A673 (cell line): ENCODE results near the gene CEP85L. TPM values are rescaled to one million over a fixed set of nuclear protein-coding genes. Genes with fewer than 3 reads are reported as not detected.

Experiments
- BruUV-seq: library from RNA; stranded (reverse); fragments of 400-500 nt; replicated peaks from 2 replicates; lab custom pipeline; 2021; lab: Mats Ljungman, UMichigan
- CTCF ChIA-PET: fragments of 300-600 bp; sonication (Branson Sonifier 250); formaldehyde crosslinking; loops from one replicate; lab custom pipeline; 2022; ENCODE audit warnings: antibody characterized with exemption; lab: Charles Lee
- POLR2A ChIA-PET: fragments of 300-600 bp; sonication (Branson Sonifier 250); formaldehyde crosslinking; loops from one replicate; lab custom pipeline; 2022; ENCODE audit warnings: antibody characterized with exemption; ENCODE audit not compliant: low non-redundant PET; lab: Charles Lee
- DNase-seq: peaks from one replicate; pipeline ENCODE4 v3.0.0-alpha.2; 2015; ENCODE audit warnings: low spot score
- H3K27ac ChIP-seq: fragments of 200-600 bp; sonication (generic); 2 replicates; pipeline ENCODE4 v1.5.1; 2016; ENCODE audit warnings: mixed run types, low read depth, mild to moderate bottlenecking, mixed read lengths, antibody characterized with exemption, low read length; ENCODE audit not compliant: poor library complexity, severe bottlenecking
- H3K27me3 ChIP-seq: fragments of 200-600 bp; sonication (generic); replicated peaks from 2 replicates; pipeline ENCODE4 v1.6.1; 2017; ENCODE audit warnings: mixed run types, low read depth, mild to moderate bottlenecking, mixed read lengths, antibody characterized with exemption, low read length; ENCODE audit not compliant: insufficient read depth, poor library complexity
- H3K36me3 ChIP-seq: fragments of 200-600 bp; sonication (generic); 2 replicates; pipeline ENCODE4 v1.6.1; 2016; ENCODE audit warnings: mixed run types, mild to moderate bottlenecking, mixed read lengths, antibody characterized with exemption, low read length; ENCODE audit not compliant: insufficient read depth, poor library complexity, severe bottlenecking
- H3K4me1 ChIP-seq: fragments of 200-600 bp; sonication (generic); 2 replicates; pipeline ENCODE4 v1.6.1; 2017; ENCODE audit warnings: mixed run types, mild to moderate bottlenecking, mixed read lengths, antibody characterized with exemption, low read length; ENCODE audit not compliant: insufficient read depth, poor library complexity, severe bottlenecking
- H3K4me3 ChIP-seq: fragments of 200-600 bp; sonication (generic); 2 replicates; pipeline ENCODE4 v1.5.1; 2016; ENCODE audit warnings: low read depth, mixed run types, mild to moderate bottlenecking, mixed read lengths, low read length; ENCODE audit not compliant: poor library complexity, severe bottlenecking
- H3K9me3 ChIP-seq: fragments of 200-600 bp; sonication (generic); 2 replicates; pipeline ENCODE4 v1.6.1; 2016; ENCODE audit warnings: mixed run types, low read depth, mild to moderate bottlenecking, mixed read lengths, antibody characterized with exemption, low read length; ENCODE audit not compliant: poor library complexity, severe bottlenecking
- CTCF ChIP-seq: fragments of 300-800, 200-600 bp; sonication (generic); conservative IDR thresholded peaks from 2 replicates; pipeline ENCODE4 v1.5.1; 2017; ENCODE audit warnings: low read depth, mild to moderate bottlenecking, antibody characterized with exemption, low read length, moderate library complexity, mixed read lengths
- EZH2 ChIP-seq: fragments of 200-600 bp; sonication (generic); IDR thresholded peaks from 2 replicates; pipeline ENCODE4 v1.6.1; 2017; ENCODE audit warnings: borderline replicate concordance, low read depth, mild to moderate bottlenecking, mixed read lengths, antibody characterized with exemption, low read length; ENCODE audit not compliant: poor library complexity, severe bottlenecking
- intact Hi-C: fragments of 100-400 bp; cut with micrococcal nuclease; formaldehyde crosslinking; loops from one replicate; pipeline ENCODE4 v1.10.0; 2022; ENCODE audit not compliant: unreplicated experiment
- total RNA-seq: library from RNA; stranded (reverse); gene quantifications from 2 replicates; pipeline ENCODE4 v1.2.3, GENCODE V29; 2021

CEP85L gene
- total RNA-seq, 1 experiment from 2014 or later, result 7.4 TPM

DNA sequence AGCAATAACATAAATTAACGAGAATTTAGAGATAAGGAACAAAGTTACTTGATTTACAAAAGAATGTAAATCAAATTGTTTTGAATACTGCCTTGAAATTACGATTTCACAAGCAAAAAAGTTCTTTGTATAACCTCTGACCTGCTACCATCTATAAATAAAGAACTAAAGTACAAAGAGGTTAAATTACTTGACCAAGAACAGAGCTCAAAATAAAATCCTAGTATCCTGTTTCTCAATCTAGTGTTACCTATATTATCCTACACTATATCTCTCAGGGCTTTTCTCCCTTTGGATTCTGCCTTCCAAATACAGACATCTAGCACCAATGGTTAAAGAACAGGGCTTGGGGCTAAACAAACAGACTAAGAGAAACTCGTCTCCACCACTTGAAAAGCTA lies 59.5 kb downstream of the CEP85L start:
- H3K4me1 ChIP-seq, result no peaks in the 10 kb centered on the region
- no TSS peak for BruUV-seq
- no peaks in the 10 kb centered on the region for H3K36me3 ChIP-seq
- no peaks in the 10 kb centered on the region for H3K27me3 ChIP-seq
- H3K27ac ChIP-seq, result no peak overlapping the region
- intact Hi-C loops, result no loop called here
- ChIA-PET CTCF (interaction anchor here (0.6 kb wide), 1 partner anchor 10 kb away, joined by 7 read pairs; no protein-coding TSS in a partner anchor), POLR2A (no interaction called here)
- H3K9me3 ChIP-seq, result no peaks in the 10 kb centered on the region
- H3K4me3 ChIP-seq, result no peak overlapping the region
- DNase-seq, result no peak
- TF ChIP-seq EZH2 (no peak), CTCF (no peak)

DNA sequence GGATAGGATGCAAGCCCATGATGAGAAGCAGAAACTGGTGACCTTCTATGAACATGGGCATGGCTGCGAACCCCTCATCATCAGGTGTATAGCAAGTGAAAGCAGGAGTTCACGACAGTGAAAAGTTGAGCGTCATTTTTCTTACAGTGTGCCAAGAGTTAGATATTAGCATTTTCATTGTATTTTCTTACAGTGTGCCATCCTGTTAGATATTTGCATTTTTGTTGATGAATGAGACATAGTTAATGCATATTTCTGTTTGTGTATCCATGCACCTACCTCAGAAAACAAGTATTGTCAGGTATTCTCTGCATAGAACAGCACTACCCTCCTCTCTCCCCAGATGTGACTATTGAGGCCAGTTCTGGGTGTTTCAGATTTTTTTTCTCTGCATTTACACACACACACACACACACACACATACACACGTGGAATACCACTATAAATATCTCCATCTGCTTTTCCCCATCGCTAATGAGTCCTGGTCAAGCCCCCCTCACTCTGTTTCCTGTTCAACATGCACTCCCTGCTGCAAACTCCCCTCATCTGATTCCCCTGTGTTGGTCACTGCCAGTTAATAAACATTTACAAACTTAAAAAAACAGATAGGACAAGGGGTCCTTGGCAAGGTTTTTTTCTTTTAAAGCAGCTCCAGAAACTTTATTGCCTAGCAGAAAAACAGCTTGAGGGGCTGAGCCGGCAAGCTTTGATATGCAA lies 61.6 kb downstream of the CEP85L start:
- DNase-seq, result no peak
- ChIA-PET CTCF (no interaction called here), POLR2A (no interaction called here)
- no peaks in the 10 kb centered on the region for H3K4me1 ChIP-seq
- intact Hi-C loops, result loop anchor here (10.0 kb wide), 1 partner anchor 615 kb away; no protein-coding TSS in a partner anchor
- no peak overlapping the region for H3K4me3 ChIP-seq
- H3K9me3 ChIP-seq, result no peaks in the 10 kb centered on the region
- no peak for TF ChIP-seq EZH2
- no peak for TF ChIP-seq CTCF
- H3K27ac ChIP-seq, result no peak overlapping the region
- no TSS peak for BruUV-seq
- H3K36me3 ChIP-seq, result no peaks in the 10 kb centered on the region
- H3K27me3 ChIP-seq, result no peaks in the 10 kb centered on the region

DNA sequence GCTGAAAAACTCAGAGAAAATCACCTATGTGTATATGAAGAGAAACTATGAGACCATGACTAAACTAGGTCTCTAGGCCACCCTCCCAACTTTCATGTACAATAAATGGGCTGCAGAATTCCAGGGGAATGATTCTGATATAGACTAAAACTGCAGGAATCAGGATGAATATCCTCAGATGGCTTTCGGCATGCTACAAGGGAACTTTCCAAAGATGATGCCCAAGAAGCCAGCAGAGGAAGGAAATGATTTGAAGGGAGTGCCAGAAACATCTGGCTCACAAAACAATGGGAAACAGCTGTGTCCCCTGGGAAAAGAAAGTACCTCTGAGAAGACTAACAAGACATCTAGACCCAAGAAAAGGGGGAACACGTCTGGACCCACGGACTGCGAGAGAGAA lies 62.2 kb downstream of the CEP85L start:
- BruUV-seq, result no TSS peak
- ChIA-PET POLR2A (no interaction called here), CTCF (no interaction called here)
- Histone ChIP-seq H3K4me3 (no peak overlapping the region), H3K9me3 (no peaks in the 10 kb centered on the region), H3K27me3 (no peaks in the 10 kb centered on the region), H3K36me3 (no peaks in the 10 kb centered on the region), H3K27ac (no peak overlapping the region), H3K4me1 (no peaks in the 10 kb centered on the region)
- intact Hi-C loops, result loop anchor here (10.0 kb wide), 1 partner anchor 614 kb away; no protein-coding TSS in a partner anchor
- TF ChIP-seq CTCF (no peak), EZH2 (no peak)
- no peak for DNase-seq
